ENCODE results near the gene FOXJ2.
"Not testable (repeated sequence)": the region's sequence is repeated elsewhere in the genome, so short reads cannot be mapped to it uniquely, and the experiment has no call there.

FOXJ2 gene

DNA sequence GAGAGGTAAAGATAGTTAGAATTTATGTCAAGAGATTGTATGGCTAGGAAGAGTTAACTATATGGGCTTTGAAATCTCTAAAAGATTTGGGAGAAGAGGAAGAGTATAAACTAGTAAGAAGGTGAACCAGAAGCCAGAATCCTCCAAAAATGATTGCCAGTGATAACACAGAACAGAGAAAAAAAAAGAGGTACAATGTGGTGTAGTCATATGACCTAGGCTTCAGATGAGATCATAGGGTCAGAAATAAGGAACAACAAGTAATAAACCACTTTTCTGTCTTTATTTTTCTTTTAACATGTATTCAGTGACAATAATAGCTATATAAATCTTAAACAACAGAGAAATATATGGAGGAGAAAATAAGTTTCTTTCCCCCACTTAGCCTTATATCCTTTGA is 47.6 kb downstream of the FOXJ2 start:
- DNase-seq: no peak
- Histone ChIP-seq H3K36me3 (ENCODE audit: control insufficient read depth, insufficient read depth, low read length) (no peaks in the 10 kb centered on the region), H3K27ac (ENCODE audit: insufficient read depth, low read length, poor library complexity, severe bottlenecking) (peak overlapping the region; percentile 88), H3K27me3 (replicated peaks; ENCODE audit: control insufficient read depth, insufficient read depth, low read length, poor library complexity, severe bottlenecking) (no peaks in the 10 kb centered on the region), H3K9me3 (ENCODE audit: control insufficient read depth, low read length) (no peaks in the 10 kb centered on the region), H3K4me1 (ENCODE audit: control insufficient read depth, insufficient read depth, low read length, poor library complexity, severe bottlenecking) (peaks cover 35% of the 10 kb centered on the region), H3K4me3 (ENCODE audit: insufficient read depth, low read depth, low read length, poor library complexity, severe bottlenecking) (no peak overlapping the region)

DNA sequence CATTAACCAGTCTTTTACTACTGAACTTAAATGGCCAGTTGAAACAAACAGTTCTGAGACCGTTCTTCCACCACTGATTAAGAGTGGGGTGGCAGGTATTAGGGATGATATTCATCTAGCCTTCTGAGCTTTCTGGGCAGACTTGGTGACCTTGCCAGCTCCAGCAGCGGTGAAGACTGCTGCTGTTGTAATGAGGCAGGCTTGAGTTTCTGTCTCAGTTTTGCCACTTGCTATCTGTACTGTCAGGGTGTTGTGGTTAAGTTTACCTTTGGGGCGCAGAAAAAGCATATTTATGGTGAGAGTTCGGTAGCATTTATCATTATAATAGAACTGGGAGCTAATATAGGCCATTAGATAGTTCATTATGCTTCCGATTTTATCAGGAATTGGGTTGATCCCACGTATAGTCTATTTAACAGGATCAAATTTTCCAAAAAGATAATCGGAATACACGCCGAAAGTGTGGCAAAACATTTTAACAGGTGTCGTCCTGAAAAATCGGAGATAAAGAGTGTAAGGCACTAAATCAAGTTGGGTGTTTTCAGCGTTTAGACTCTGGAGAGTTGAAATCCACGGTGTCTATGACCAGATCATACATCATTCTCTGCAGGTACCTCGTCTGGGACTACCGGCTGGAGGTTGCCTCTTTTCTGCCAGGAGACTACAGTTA is 48.9 kb downstream of the FOXJ2 start:
- H3K4me3 ChIP-seq (ENCODE audit: insufficient read depth, low read depth, low read length, poor library complexity, severe bottlenecking): peak overlapping the region; percentile 66
- H3K27ac ChIP-seq (ENCODE audit: insufficient read depth, low read length, poor library complexity, severe bottlenecking): peak overlapping the region; percentile 88
- peak in 1 of 3 donors; percentile 7 for DNase-seq
- peaks cover 35% of the 10 kb centered on the region for H3K4me1 ChIP-seq (ENCODE audit: control insufficient read depth, insufficient read depth, low read length, poor library complexity, severe bottlenecking)
- H3K36me3 ChIP-seq (ENCODE audit: control insufficient read depth, insufficient read depth, low read length): no peaks in the 10 kb centered on the region
- H3K27me3 ChIP-seq (replicated peaks; ENCODE audit: control insufficient read depth, insufficient read depth, low read length, poor library complexity, severe bottlenecking): no peaks in the 10 kb centered on the region
- no peaks in the 10 kb centered on the region for H3K9me3 ChIP-seq (ENCODE audit: control insufficient read depth, low read length)

DNA sequence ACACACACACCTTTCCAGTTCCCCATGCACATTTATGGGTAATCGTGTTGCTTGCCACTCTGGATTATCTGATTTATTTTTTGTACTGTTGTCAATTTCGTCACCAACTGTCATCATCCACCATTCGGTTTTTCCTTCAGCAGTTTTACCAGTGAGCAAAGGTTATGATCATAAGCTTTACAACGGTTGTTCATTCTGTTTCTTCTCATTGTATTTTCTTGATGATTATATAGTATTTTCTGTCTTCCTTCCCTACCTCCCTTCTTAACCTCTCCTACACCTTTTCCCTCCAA is 50.2 kb downstream of the FOXJ2 start:
- H3K9me3 ChIP-seq (ENCODE audit: control insufficient read depth, low read length): no peaks in the 10 kb centered on the region
- peaks cover 35% of the 10 kb centered on the region for H3K4me1 ChIP-seq (ENCODE audit: control insufficient read depth, insufficient read depth, low read length, poor library complexity, severe bottlenecking)
- no peaks in the 10 kb centered on the region for H3K27me3 ChIP-seq (replicated peaks; ENCODE audit: control insufficient read depth, insufficient read depth, low read length, poor library complexity, severe bottlenecking)
- H3K36me3 ChIP-seq (ENCODE audit: control insufficient read depth, insufficient read depth, low read length): no peaks in the 10 kb centered on the region
- H3K4me3 ChIP-seq (ENCODE audit: insufficient read depth, low read depth, low read length, poor library complexity, severe bottlenecking): peak overlapping the region; percentile 66
- DNase-seq: no peak
- H3K27ac ChIP-seq (ENCODE audit: insufficient read depth, low read length, poor library complexity, severe bottlenecking): peak overlapping the region; percentile 88

DNA sequence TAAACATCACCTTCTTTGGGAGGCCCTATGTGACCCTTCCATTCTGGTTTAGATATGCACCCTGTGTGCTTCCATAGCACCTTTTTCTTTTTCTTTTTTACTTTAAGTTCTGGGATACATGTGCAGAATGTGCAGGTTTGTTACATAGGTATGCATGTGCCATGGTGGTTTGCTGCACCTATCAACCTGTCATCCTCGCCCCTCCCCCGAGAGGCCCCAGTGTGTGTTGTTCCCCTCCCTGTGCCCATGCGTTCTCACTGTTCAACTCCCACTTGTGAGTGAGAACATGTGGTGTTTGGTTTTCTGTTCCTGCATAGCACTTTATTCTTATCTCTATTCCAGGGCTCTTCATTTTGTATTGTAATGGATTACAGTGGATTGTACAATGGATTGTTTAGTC is 51.8 kb downstream of the FOXJ2 start:
- Histone ChIP-seq H3K27ac (ENCODE audit: insufficient read depth, low read length, poor library complexity, severe bottlenecking) (peak overlapping the region; percentile 30), H3K4me3 (ENCODE audit: insufficient read depth, low read depth, low read length, poor library complexity, severe bottlenecking) (peak overlapping the region; percentile 6), H3K4me1 (ENCODE audit: control insufficient read depth, insufficient read depth, low read length, poor library complexity, severe bottlenecking) (peaks cover 43% of the 10 kb centered on the region)
- not testable (repeated sequence) for DNase-seq; H3K36me3 ChIP-seq (ENCODE audit: control insufficient read depth, insufficient read depth, low read length); H3K9me3 ChIP-seq (ENCODE audit: control insufficient read depth, low read length); H3K27me3 ChIP-seq (replicated peaks; ENCODE audit: control insufficient read depth, insufficient read depth, low read length, poor library complexity, severe bottlenecking)

DNA sequence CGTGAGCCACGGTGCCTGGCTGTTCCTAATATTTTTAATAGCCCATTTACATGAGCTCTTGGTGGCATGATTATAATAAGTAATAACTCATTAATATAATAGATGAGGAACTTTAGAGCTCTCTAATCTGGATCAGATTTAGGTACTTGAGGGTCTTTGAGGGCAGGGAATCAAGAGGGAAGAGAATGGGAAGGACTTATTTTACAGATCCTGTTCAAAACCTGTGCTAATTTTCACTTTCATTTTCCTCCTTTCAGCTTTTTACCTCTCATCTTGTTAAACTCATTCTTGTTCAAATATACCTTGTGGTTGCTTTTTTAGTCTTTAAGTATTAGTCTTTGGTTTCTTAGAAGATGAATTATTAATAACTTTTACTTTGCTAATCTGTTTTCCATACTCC is 55.1 kb downstream of the FOXJ2 start:
- Histone ChIP-seq H3K36me3 (ENCODE audit: control insufficient read depth, insufficient read depth, low read length) (peaks cover 30% of the 10 kb centered on the region), H3K4me3 (ENCODE audit: insufficient read depth, low read depth, low read length, poor library complexity, severe bottlenecking) (peak overlapping the region; percentile 15), H3K27ac (ENCODE audit: insufficient read depth, low read length, poor library complexity, severe bottlenecking) (peak overlapping the region; percentile 51), H3K4me1 (ENCODE audit: control insufficient read depth, insufficient read depth, low read length, poor library complexity, severe bottlenecking) (peaks cover 32% of the 10 kb centered on the region), H3K9me3 (ENCODE audit: control insufficient read depth, low read length) (no peaks in the 10 kb centered on the region), H3K27me3 (replicated peaks; ENCODE audit: control insufficient read depth, insufficient read depth, low read length, poor library complexity, severe bottlenecking) (no peaks in the 10 kb centered on the region)
- no peak for DNase-seq

DNA sequence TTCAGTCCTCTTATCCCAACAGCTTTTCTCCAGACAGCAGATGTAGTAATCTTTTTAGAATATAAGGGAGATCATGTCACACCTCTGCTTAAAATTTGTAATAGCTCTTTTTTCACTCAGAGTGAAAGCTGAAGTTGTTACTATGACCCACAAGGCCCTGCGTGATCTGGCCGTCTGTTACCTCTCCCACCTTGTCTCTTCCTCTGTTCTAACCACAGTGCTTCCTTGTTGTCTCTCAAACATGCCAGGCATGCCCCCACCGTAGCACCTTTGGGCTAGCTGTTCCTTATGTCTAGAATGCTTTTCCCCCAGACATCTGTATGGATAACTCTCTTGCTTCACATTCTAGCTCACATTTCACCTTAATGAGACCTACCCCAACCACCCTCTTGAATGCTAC is 56.1 kb downstream of the FOXJ2 start:
- peak; percentile 31 to 37 (median 33) for DNase-seq
- H3K36me3 ChIP-seq (ENCODE audit: control insufficient read depth, insufficient read depth, low read length): peaks cover 39% of the 10 kb centered on the region
- H3K9me3 ChIP-seq (ENCODE audit: control insufficient read depth, low read length): no peaks in the 10 kb centered on the region
- peaks cover 23% of the 10 kb centered on the region for H3K4me1 ChIP-seq (ENCODE audit: control insufficient read depth, insufficient read depth, low read length, poor library complexity, severe bottlenecking)
- H3K27ac ChIP-seq (ENCODE audit: insufficient read depth, low read length, poor library complexity, severe bottlenecking): peak overlapping the region; percentile 51
- H3K27me3 ChIP-seq (replicated peaks; ENCODE audit: control insufficient read depth, insufficient read depth, low read length, poor library complexity, severe bottlenecking): no peaks in the 10 kb centered on the region
- H3K4me3 ChIP-seq (ENCODE audit: insufficient read depth, low read depth, low read length, poor library complexity, severe bottlenecking): no peak overlapping the region

DNA sequence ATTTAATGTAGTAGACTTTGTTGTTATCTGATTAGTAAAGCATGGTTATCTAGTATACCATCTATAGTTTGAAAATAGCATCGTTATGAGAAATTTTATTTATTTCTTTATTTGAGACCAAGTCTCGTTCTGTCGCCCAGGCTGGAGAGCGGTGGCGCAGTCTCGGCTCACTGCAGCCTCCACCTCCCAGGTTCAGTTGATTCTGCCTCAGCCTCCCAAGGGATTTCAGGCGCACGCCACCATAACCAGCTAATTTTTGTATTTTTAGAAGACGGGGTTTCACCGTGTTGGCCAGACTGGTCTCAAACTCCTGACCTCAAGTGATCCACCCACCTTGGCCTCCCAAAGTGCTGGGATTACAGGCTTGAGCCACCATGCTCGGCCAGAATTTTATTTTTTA is 56.8 kb downstream of the FOXJ2 start:
- not testable (repeated sequence) for DNase-seq; H3K4me3 ChIP-seq (ENCODE audit: insufficient read depth, low read depth, low read length, poor library complexity, severe bottlenecking); H3K9me3 ChIP-seq (ENCODE audit: control insufficient read depth, low read length); H3K27me3 ChIP-seq (replicated peaks; ENCODE audit: control insufficient read depth, insufficient read depth, low read length, poor library complexity, severe bottlenecking)
- peak overlapping the region; percentile 51 for H3K27ac ChIP-seq (ENCODE audit: insufficient read depth, low read length, poor library complexity, severe bottlenecking)
- peaks cover 44% of the 10 kb centered on the region for H3K36me3 ChIP-seq (ENCODE audit: control insufficient read depth, insufficient read depth, low read length)
- H3K4me1 ChIP-seq (ENCODE audit: control insufficient read depth, insufficient read depth, low read length, poor library complexity, severe bottlenecking): peaks cover 17% of the 10 kb centered on the region

DNA sequence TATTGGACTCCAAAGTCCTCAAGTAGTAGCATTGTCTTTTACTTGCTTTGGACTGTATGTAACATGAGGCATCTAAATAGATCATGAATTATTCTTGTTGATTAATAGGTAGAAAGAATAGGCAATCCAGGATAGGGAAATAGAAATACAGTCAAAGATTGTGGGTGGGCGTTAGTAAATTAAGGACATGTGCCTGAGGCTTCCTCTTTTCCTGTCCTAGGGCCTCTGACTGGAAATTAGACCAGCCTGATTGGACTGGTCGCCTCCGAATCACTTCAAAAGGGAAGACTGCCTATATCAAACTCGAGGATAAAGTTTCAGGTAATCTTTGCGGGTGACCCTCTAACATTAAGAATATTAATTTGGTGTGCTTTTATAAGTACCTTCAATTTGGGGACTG is 57.2 kb downstream of the FOXJ2 start:
- Histone ChIP-seq H3K27me3 (replicated peaks; ENCODE audit: control insufficient read depth, insufficient read depth, low read length, poor library complexity, severe bottlenecking) (no peaks in the 10 kb centered on the region), H3K9me3 (ENCODE audit: control insufficient read depth, low read length) (no peaks in the 10 kb centered on the region), H3K27ac (ENCODE audit: insufficient read depth, low read length, poor library complexity, severe bottlenecking) (no peak overlapping the region), H3K4me1 (ENCODE audit: control insufficient read depth, insufficient read depth, low read length, poor library complexity, severe bottlenecking) (peaks cover 14% of the 10 kb centered on the region), H3K4me3 (ENCODE audit: insufficient read depth, low read depth, low read length, poor library complexity, severe bottlenecking) (no peak overlapping the region), H3K36me3 (ENCODE audit: control insufficient read depth, insufficient read depth, low read length) (peaks cover 49% of the 10 kb centered on the region)
- no peak for DNase-seq

DNA sequence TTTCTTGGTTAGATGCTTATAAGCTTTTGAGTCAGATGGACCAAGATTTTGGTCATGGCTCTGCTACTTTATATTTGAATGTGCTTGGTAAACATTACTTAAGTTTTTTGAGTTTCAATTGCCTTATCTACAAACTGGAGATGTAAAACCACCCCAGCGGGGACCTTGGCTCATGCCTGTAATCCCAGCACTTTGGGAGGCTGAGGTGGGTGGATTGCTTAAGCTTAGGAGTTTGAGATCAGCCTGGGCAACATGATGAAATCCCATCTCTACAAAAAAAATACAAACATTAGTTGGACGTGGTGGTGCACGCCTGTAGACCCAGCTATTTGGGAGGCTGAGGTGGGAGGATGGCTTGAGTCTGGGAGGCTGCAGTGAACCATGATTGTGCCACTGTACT is 60.8 kb downstream of the FOXJ2 start:
- Histone ChIP-seq H3K36me3 (ENCODE audit: control insufficient read depth, insufficient read depth, low read length) (peaks cover 81% of the 10 kb centered on the region), H3K4me3 (ENCODE audit: insufficient read depth, low read depth, low read length, poor library complexity, severe bottlenecking) (no peak overlapping the region)

DNA sequence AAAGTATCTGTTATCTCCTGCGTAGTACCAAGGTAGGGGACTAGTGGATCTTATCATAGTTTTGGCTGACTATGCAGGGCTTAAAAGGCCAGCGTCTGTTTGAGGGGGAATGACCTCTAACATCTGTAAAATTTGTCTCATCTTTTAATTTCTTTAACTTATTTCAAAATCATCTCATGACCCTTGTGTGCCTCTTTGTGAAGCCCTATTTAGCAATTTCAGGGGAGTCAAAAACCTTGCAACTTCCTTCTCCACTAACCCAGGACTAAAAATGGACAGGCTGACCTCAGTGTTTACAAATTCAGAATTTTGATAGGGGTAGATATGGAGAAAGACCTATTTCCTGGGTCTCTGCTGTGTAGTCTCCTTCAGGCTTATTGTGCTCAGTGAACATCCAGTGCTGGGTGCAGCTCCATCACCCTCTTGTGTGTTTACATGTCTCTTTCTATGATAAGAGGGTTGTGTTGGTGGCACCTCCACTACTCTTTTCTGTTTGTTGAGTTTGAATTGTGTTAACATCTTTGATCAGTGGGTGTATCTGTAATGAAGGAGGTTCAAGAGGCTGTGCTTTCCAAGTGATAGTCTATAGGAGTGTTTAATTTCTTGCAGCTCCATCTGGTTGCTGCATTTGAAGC is 63.9 kb downstream of the FOXJ2 start:
- no peak overlapping the region for H3K4me3 ChIP-seq (ENCODE audit: insufficient read depth, low read depth, low read length, poor library complexity, severe bottlenecking)
- no peak overlapping the region for H3K27ac ChIP-seq (ENCODE audit: insufficient read depth, low read length, poor library complexity, severe bottlenecking)
- no peaks in the 10 kb centered on the region for H3K4me1 ChIP-seq (ENCODE audit: control insufficient read depth, insufficient read depth, low read length, poor library complexity, severe bottlenecking)
- peaks cover 64% of the 10 kb centered on the region for H3K36me3 ChIP-seq (ENCODE audit: control insufficient read depth, insufficient read depth, low read length)
- no peaks in the 10 kb centered on the region for H3K9me3 ChIP-seq (ENCODE audit: control insufficient read depth, low read length)
- DNase-seq: no peak
- H3K27me3 ChIP-seq (replicated peaks; ENCODE audit: control insufficient read depth, insufficient read depth, low read length, poor library complexity, severe bottlenecking): no peaks in the 10 kb centered on the region

More for the DNA sequence above, 60.8 kb downstream of the FOXJ2 start:
- peaks cover 10% of the 10 kb centered on the region for H3K4me1 ChIP-seq (ENCODE audit: control insufficient read depth, insufficient read depth, low read length, poor library complexity, severe bottlenecking)
- no peaks in the 10 kb centered on the region for H3K27me3 ChIP-seq (replicated peaks; ENCODE audit: control insufficient read depth, insufficient read depth, low read length, poor library complexity, severe bottlenecking)
- DNase-seq: no peak
- no peaks in the 10 kb centered on the region for H3K9me3 ChIP-seq (ENCODE audit: control insufficient read depth, low read length)
- no peak overlapping the region for H3K27ac ChIP-seq (ENCODE audit: insufficient read depth, low read length, poor library complexity, severe bottlenecking)
